ACHN (cell line): ENCODE data around the gene SSR1.

Source experiments
- DNase-seq: peaks from one replicate; pipeline ENCODE4 v3.0.0-alpha.2; 2015
- in situ Hi-C: cut with HindIII; loops from 2 replicates; pipeline ENCODE4 v1.10.0; 2017; ENCODE audit warnings: low sequenced_read_pairs, low pct_ligation_motif_present, low pct_unique_long_range_greater_than_20kb

Gene SSR1

GRCh38 chr6:7249391-7249790 is 63.6 kb downstream of the SSR1 start:
- no peak for DNase-seq
- in situ Hi-C loops, result no loop called here

GRCh38 chr6:7247828-7248227 is 65.2 kb downstream of the SSR1 start:
- in situ Hi-C loops, result no loop called here
- no peak for DNase-seq

GRCh38 chr6:7247179-7247456 is 65.9 kb downstream of the SSR1 start:
- in situ Hi-C loops, result no loop called here

GRCh38 chr6:7246401-7247178 is 66.4 kb downstream of the SSR1 start:
- DNase-seq, result no peak
- in situ Hi-C loops, result no loop called here

More at GRCh38 chr6:7247179-7247456, 65.9 kb downstream of the SSR1 start:
- no peak for DNase-seq

- in situ Hi-C loops, result no loop called here
- no peak for DNase-seq
Measured at GRCh38 chr6:7245668-7246393, 67.2 kb downstream of the SSR1 start.

GRCh38 chr6:7243179-7243981 is 69.6 kb downstream of the SSR1 start:
- peak; percentile 67 for DNase-seq
- in situ Hi-C loops, result no loop called here

GRCh38 chr6:7242835-7243178 is 70.2 kb downstream of the SSR1 start:
- in situ Hi-C loops, result no loop called here
- DNase-seq, result no peak

GRCh38 chr6:7241709-7242645 is 71.0 kb downstream of the SSR1 start:
- in situ Hi-C loops, result no loop called here
- peak; percentile 44 for DNase-seq

- in situ Hi-C loops, result no loop called here
- DNase-seq, result no peak
Measured at GRCh38 chr6:7241160-7241559, 71.8 kb downstream of the SSR1 start.

- in situ Hi-C loops, result no loop called here
- DNase-seq, result no peak
Measured at GRCh38 chr6:7240351-7240750, 72.6 kb downstream of the SSR1 start.

GRCh38 chr6:7239590-7239948 is 73.4 kb downstream of the SSR1 start:
- in situ Hi-C loops, result no loop called here
- no peak for DNase-seq

GRCh38 chr6:7238900-7239589 is 74.0 kb downstream of the SSR1 start:
- peak; percentile 79 for DNase-seq
- in situ Hi-C loops, result no loop called here

- DNase-seq, result no peak
- in situ Hi-C loops, result no loop called here
Measured at GRCh38 chr6:7238526-7238899, 74.5 kb downstream of the SSR1 start.

GRCh38 chr6:7237653-7238188 is 75.3 kb downstream of the SSR1 start:
- no peak for DNase-seq
- in situ Hi-C loops, result no loop called here

- in situ Hi-C loops, result no loop called here
- DNase-seq, result no peak
Measured at GRCh38 chr6:7236306-7237209, 76.4 kb downstream of the SSR1 start.

GRCh38 chr6:7235712-7236305 is 77.2 kb downstream of the SSR1 start:
- DNase-seq, result no peak
- in situ Hi-C loops, result no loop called here

GRCh38 chr6:7234547-7234946 is 78.5 kb downstream of the SSR1 start:
- in situ Hi-C loops, result no loop called here

More at GRCh38 chr6:7234547-7234946, 78.5 kb downstream of the SSR1 start:
- no peak for DNase-seq
